NAMALWA (cell line): ENCODE data around the gene LGR6.
"Not testable (repeated sequence)": the region's sequence is repeated elsewhere in the genome, so short reads cannot be mapped to it uniquely, and the experiment has no call there.

Experiments used
- DNase-seq: peaks from one replicate; pipeline ENCODE4 v3.0.0-alpha.2; 2015; ENCODE audit warnings: low spot score

LGR6 gene

DNA sequence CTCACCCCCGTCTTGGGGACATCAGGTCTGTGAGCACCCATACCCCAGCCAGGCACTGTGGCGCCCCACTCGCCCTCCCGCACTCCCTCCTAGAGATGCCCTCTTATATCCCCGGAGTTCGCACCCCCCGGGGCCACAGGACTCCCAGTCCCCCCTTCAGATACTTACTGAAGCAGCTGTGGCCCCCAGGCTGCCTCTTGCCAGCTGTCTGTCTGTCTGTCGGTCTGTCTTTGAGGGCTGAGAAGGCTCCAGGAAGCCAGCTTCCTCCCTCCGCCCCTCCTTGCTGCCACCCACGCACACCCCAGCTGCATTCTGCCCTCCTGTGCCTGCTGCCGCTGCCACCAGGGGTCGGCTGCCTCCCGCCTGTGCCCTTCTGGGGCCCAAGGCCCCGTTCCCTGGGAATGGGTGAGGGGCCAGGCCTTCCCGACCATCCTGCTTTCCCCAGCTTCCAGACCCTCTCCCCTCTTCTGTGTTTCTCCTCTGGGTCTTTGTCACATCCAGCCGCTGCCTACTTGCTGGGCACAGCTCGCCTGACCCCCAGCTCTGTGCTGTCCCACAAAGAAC, 33.1 kb upstream of the LGR6 start, which contains the start of gene PTPN7:
Gene PTPN7 (minus strand): TSS at position 226 of the 564 bp plus-strand sequence. CDS start 1,200 bp downstream, outside the sequence.
- DNase-seq: peak; percentile 80

DNA sequence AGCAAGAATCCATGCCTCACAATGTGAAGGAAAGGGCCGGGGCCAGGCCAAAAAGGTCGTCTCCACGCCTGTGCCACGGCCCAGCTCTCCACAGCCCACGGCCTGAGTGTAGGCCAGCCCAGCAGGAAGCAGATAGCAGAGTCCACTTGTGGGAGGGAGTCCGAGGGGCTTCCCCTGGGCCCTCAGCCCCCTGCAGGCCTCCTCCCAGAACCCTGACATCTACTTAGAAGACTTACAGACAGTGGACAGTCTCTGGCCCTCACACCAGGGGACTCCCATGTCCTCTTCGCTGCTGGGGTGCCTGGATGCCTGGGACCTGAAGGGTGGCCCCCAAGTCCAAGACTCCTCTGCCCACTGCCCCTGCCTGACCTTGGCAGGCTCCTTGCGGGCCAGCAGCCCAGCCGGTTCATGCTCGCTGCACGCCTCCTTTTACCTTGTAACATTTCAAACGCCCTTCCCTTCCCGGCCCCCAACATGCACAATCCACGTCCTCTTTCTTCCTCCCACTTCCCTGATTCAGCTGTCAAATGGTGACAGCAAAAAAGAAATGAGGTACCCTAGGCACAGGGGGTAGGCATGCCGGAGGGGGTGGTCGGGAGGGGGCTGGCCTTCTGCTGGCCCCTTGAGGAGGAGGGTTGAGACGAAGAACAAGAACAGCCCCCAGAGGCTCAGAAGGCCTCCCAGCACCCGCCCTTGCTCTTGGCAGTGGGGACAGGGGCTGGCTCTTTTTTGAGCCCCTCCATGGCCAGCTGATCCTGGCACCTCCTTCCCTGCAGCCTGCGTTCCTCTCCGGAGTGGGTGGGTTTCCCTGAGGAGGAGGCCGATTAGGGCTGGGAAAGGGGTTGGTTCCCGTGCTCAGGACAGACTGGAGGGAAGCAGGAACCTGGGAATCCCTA, 32.2 kb upstream of the LGR6 start:
- no peak for DNase-seq

DNA sequence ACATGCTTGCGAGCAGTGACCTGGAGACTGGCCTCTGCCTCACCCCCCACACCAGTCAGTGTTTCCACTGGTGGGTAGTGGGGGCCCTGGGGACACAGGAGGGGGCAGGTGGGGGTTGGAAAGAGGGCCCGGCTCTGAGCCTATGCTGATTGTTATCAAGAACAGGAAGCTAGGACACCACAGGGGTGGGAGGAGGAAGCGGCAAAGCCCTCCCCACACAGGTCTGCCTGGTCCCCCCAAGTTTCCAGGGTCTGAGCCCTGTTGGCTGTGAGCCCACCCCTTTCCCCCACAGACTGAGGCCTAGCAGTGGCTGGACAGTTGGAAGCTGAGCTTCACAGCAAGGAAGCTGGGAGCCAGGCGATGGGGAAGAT, 31.6 kb upstream of the LGR6 start:
- peak; percentile 46 for DNase-seq

DNA sequence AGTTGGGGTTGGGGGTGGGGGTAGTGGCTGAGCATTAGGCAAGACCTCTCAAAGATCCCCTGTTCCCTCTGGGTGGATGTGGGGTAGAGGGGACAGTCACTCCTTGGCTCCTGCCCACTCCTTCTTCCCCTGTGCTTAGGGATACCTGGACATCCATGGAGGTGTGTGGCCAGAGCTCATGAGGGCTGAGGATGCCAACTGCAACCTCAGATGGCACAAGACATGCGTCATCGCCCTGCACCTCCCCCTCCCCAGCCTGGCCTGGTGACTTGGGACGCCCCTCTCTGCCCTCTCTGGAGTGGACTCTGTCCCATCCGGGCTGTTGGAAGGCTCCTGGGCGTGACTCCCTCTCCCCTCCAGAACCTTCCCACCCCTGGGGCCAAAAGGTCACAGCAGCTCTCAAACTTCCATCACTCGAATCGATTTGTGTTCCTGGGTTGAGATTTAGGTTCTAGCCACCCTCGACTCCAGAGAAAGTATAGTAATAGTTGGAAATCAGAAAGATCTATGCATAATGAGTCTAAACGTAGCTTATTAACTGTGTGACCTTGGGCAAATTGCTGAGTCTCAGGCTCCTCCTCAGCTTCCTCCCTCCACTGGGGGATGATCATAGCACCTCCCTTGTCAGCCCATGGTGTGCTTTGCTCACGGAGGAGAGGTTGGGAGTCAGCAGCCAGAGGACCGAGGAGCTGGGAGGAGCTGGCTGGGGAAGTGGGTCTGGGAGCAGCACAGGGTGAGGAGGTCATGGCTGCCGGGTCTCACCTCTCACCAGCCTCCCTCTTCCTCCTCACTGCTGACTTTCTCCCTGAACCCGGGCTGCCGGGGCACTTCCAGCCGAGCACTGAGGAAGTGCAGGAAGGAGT, 30.9 kb upstream of the LGR6 start:
- DNase-seq: no peak

DNA sequence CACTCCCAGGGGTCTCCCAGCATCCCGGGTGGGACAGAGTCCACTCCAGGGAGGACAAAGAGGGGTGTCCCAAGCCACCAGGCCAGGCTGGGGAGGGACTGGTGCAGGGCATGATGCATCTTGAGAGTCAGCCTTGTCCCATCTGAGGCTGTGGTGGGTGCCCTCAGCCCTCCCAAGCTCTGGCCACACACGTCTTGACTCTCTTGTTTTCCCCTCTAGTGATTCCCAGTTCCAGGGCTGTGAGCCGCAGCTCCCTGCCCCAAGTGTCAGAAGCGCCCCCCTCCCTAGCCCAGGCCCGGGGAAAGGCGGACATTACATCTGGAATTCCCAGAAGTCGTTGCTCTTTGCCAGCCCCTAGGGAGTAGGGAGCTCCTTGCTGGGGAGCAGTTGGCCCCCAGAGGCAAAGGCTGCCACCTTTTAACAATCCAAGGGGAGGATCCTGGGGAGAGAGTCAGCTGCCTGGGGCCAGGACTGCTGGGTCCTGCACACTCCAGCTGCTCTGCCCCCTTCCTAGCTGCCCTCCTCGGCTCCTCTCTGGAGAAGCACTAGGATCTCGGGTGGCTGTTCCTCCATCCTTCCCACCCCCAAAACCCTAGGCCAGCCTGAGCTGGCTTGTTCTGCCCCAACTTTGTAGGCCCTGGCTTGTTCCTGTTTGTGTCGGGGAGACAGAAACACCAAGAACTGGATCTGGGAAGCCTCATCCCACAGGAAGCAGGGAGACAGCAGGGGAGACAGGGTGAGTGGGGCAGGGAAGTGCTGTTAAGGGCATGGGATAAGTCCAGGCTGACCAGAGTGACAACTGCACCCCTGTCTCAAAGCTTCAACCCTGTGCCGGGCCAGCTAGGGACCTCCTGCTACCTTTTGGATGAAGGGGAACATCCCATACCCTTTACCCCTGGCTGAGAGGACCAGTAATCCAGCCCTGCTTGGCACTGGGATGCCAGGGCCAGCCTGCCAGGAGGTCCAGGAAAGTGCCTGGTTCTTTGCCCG, 30.0 kb upstream of the LGR6 start:
- no peak for DNase-seq

DNA sequence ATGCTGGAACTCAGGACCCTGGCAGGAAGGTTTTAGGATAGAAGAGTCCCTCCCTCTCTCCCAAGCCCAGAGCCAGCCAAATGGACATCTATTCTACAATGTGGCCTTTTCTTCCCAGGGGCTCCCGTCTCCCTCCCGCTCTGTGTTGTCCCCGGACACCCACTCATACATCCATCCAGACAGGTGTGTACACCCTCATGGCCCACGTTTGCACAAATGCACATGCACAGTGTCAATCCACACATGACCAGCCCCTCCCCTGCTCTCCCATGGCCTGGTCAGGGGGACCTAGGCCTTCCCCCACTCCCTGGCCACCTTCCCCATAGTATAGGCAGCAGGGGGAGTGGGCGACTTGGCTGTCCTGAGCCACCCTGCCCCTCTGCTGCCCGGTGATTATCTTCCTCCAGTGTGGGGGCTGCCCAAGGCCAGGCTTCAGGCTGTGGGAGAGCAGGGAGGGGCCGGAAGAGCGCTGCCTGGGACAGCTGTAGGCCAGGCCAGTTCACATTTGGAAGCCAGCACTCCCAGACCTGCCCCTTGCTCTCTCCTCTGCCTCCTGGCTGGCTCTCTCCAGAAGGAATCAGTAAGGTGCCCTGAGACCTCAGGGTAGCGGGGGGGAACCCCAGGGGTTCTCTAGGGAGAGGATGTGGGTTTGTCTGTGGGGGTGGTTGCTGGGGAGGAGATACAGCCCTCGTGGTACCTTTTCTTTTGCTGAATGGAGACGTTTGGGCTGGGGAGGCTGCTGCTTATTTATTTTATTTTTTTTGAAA, 29.1 kb upstream of the LGR6 start:
- DNase-seq: peak; percentile 58

DNA sequence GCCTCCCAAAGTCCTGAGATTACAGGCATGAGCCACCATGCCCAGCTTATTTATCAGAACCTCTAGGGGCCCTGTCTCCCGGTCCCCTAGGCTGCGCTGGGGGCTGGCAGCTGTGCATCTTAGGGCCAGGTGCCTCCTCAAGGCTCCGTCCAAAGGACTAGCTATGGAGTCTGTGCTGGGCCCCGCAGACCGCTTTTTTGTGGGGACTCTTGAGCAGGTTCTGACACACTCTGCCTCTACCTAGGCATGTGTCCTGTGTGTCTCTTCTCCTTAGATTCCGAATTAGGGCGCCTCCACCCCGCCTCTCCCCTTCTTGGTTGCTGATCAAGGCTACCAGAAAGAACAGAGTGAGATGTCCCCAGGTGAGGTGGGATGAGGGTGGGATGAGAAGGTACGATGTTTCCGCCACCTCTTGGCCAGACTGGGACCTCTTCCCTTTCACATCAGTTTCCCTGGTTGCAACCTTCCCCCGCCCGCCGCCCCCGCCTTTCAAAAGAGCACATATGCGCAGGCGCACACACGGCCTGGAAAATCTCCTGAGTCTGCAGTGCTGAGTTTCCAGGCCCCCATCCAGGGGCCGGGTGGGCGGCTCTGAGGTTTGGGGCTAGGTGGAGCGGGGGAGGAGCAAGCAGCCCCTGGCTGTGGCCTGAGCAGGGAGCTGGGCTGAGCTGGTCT, 28.2 kb upstream of the LGR6 start:
- no peak for DNase-seq

DNA sequence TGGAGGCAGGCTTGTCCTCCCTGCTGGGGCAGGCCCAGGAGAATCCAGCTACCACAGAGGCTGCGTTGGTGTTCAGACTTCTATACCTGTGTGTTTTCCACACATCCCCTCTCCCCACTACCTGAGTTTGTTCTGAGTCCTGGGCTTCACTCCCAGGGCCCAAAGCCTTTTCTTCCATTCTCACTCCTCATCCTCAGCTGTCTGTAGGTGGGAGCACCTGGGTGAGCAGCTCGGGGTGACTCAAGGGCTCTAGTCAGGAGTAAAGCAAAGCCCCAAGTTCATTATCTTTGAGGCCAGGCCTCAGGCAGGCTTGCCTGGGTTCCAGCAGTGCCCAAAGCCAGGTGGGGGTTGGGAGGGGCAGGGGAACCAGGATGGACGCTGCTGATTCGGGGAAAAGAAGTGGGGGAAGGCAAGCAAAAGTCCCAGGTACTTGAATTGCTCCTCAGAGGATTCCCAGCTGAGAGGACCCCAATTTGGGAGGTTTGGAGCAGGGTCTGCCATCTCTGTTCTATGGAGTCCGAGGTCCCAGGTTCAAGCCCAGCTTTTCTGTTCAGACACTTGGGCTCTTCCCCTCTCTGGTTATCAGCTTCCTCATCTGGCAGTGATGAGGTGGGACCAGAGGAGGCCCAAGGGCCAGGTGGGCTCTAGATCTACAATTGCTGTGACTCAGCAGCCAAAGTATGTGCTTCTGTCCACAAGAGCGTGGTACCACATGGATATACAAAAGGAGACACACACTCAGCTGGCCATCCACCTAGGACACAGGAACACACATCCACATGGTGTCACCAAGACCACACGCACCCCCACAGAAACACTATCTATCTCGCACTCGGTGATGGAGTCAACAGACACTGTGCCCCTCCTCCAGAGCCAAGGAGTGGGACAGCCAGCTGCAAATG, 27.4 kb upstream of the LGR6 start:
- no peak for DNase-seq

DNA sequence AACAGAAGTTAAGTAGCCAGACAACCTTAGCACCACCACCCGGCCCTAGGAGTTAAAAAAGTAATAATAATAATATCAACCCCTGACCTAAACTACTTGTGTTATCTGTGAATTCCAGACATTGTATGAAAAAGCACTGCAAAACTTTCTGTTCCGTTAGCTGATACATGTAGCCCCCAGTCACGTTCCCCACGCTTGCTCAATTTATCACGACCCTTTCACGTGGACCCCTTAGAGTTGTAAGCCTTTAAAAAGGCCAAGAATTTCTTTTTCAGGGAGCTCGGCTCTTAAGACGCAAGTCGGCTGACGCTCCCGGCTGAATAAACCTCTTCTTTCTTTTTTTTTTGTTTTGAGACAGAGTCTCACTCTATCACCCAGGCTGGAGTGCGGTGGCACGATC, 26.5 kb upstream of the LGR6 start:
- not testable (repeated sequence) for DNase-seq

DNA sequence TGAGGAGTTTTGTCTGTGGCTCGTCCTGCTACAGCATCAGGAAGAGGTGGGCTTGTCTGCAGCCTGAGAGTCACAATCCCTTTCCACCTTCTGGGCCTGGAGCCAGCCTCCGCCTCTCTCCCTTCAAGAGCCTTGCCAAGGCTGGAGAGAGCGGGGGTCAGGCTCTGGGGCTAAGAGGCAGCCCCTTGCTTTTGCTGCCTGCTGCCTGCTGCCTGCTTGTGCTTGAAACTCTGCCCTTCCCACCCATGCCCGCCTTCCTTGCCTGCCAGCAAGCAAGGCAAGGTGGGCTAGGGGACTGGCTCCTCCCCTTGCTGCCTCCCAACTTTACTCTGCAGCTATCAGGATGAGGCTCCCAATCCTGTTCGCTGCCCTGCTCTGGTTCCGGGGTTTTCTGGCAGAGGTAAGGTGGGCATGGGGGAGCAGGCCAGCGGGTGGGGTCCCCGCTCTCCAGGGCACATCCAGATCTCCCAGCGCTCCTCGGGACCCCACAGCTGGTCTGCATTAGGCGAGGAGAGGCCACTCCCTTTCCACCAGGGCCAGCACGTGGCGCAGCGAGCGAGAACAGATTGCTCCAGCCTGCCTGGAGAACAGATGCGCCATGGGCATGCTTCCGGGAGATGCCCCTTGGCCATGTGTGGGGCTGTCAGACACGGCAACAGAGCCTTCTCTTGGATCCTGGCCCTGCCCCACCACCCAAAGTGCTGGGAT, 25.7 kb upstream of the LGR6 start:
- DNase-seq: no peak

DNA sequence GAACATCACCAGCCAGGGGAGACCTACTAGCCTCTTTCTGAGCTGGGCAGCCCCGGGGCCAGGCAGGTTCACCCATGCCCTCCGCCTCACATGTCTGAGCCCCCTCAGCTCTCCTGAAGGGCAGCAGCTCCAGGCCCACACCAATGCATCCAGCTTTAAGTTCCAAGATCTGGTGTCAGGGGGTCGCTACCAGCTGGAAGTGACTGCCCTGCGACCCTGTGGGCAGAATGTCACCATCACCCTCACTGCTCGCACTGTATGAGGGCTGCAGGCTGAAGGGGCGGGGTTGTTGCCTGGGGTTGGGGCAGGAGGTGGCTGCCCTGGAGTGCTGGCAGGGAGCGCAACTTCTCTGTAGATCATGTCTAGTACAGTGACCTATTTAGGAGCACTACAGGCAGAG, 24.7 kb upstream of the LGR6 start:
- no peak for DNase-seq

DNA sequence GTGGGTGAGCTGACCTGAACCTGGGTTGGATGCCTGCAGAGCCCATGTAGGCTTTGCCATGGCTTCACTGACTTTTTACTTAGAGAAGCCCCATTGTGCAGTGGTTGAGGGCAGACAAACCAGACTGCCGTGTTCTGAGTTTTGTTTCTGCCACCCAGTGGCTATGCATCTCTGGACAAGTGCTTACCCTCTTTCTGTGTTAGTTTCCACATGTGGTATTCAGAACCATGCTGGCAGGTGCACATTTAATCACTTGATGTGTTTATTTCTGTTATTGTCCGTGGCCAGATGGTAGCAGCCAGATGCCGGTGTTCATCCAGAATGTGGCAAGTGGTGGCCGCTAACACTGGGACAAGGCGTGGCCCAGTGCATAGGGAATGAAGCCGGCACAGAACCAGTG, 22.9 kb upstream of the LGR6 start:
- peak; percentile 72 for DNase-seq

DNA sequence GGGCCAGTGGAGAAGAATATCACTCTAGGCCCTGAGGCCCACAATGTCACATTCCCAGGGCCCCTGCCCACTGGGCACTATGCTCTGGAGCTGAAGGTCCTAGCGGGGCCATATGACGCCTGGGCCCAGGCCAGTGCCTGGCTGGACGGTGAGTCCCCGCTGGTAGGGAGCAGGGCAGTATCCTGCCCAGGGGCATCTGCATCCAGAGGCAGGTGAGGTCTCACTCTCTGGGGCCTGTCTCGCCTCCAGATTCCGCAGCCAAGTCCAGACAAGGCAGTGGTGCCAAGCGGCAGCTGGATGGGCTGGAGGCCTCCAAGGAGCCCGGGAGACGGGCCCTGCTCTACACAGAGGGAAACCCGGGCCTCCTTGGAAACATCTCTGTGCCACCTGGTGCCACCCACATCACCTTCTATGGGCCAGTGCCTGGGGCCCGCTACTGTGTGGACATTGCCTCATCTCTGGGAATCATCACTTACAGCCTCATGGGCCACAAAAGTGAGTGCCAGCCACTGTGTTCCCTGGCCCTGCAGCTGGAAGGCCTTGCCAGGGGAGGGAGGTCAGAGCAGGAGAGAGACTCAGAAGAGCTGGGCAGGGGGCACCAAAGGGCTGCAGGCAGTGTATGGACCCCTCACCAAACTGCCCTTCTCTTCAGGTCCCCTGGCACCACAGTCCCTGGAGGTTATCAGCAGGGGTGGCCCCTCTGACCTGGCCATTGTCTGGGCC, 22.1 kb upstream of the LGR6 start:
- no peak for DNase-seq

DNA sequence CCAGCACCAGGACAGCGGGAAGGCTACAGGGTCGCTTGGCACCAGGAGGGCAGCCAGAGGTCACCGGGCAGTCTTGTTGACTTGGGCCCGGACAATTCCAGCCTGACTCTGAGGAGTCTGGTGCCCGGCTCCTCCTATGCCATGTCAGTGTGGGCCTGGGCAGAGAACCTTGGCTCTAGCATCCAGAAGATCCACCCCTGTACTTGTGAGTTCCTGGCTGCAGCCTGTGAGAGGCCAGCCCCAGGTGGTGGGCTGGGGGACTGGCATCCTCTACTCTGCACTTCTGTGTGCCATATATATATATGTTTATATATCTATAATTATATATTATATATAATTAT, 21.6 kb upstream of the LGR6 start:
- DNase-seq: no peak

DNA sequence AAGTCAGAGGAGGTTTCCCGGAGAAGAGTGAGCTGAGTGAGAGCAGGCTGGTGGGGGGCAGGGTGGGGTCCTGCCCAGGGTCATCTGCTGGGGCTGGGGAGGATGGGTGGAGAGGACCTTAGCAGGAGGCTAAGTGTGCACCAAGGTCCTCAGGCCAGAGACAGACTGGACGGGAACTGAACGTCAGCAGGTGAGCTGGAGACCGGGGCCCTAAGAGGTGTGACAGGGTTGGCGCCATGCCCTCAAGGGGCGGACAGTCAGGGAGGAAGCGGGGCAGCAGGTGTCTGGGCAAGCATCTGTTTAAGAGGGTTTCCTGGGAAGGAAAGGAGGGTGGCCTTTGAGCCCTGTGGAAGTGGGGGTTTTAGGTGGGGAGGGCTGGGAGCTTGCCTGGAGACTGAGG, 19.6 kb upstream of the LGR6 start:
- no peak for DNase-seq

DNA sequence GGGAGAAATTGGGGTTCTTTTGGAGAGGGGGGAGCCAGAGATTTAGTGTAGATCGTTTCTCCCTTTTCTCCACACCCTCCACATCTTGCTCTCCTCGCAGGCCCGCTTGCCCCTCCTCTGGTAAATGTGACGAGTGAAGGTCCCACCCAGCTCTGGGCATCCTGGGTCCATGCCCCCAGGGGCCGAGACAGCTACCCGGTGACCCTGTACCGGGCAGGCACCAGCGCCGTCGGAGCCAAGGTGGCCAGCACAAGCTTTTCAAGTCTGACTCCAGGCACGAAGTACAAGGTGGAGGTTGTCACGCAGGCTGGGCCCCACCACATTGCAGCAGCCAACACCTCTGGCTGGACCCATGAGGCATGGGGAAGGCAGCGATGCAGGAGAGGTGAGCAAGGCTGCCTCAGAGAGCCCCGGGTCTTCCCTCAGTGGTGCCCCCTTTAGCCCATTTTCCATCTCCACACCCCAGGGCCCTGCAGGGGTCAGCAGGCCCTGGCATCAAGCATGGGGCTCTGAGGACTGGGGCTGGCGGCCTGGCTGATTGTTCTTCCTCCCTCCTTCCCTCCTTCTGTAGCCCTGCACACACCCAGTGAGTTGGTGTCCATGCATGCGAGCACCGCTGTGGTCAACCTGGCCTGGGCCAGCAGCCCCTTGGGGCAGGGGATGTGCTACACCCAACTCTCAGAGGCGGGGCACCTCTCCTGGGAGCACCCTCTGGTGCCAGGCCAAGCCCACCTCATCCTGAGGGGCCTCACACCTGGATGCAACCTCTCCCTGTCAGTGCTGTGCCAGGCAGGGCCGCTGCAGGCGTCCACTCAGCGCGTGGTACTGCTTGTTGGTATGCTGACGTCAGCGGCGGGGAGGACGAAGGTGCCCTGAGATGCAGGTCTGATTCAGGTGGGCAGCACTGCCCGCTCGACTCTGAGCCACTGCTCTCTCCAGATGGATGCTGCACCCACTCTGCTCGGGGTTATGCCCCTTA, 16.4 kb upstream of the LGR6 start:
- no peak for DNase-seq
